K562 (cell line): Measurements from ENCODE around the gene CEBPB. TPM values are rescaled to one million over a fixed set of nuclear protein-coding genes. Genes with fewer than 3 reads are reported as not detected.

Experiments used
- BRF2 ChIP-seq: IDR thresholded peaks from 3 replicates; pipeline ENCODE4 v1.6.1; 2011; ENCODE audit warnings: borderline replicate concordance, mild to moderate bottlenecking; ENCODE audit not compliant: insufficient read length, insufficient read depth
- EP400 ChIP-seq: fragments of 450-650 bp; IDR thresholded peaks from 2 replicates; pipeline ENCODE4 v1.6.1; 2017; ENCODE audit warnings: antibody characterized with exemption, mild to moderate bottlenecking, moderate library complexity
- HSF4 ChIP-seq: fragments of 250-450 bp; sonication (Bioruptor Pico); IDR thresholded peaks from 2 replicates; pipeline ENCODE4 v2.1.2; 2022; ENCODE audit warnings: mild to moderate bottlenecking, moderate library complexity, borderline replicate concordance
- IRF2 ChIP-seq: sonication (generic); formaldehyde crosslinking; IDR thresholded peaks from 2 replicates; pipeline ENCODE4 v1.8.1; 2022; ENCODE audit warnings: mild to moderate bottlenecking, missing genetic modification reagents
- KAT2B ChIP-seq: IDR thresholded peaks from one replicate; pipeline ENCODE4 v1.6.1; 2012; ENCODE audit warnings: low read depth, mild to moderate bottlenecking, control low read depth, inconsistent platforms, low read length, moderate library complexity
- NELFE ChIP-seq: IDR thresholded peaks from 2 replicates; pipeline ENCODE4 v1.6.1; 2011; ENCODE audit warnings: mild to moderate bottlenecking; ENCODE audit not compliant: insufficient read depth, insufficient read length
- PHF8 ChIP-seq: fragments of 200-600 bp; sonication (generic); IDR thresholded peaks from 2 replicates; pipeline ENCODE4 v1.6.1; 2012; ENCODE audit warnings: mixed run types, mild to moderate bottlenecking, inconsistent platforms, low read length, moderate library complexity, borderline replicate concordance
- POLR3G ChIP-seq: IDR thresholded peaks from 2 replicates; pipeline ENCODE4 v1.6.1; 2011; ENCODE audit not compliant: insufficient read length, insufficient replicate concordance; ENCODE audit errors: extremely low read depth
- SP2 ChIP-seq: IDR thresholded peaks from 2 replicates; pipeline ENCODE4 v1.6.1; 2011; ENCODE audit warnings: mild to moderate bottlenecking, low read depth, low read length, moderate library complexity; ENCODE audit not compliant: poor library complexity, severe bottlenecking; ENCODE audit errors: extremely low read depth
- TAL1 ChIP-seq: fragments of 450-650 bp; IDR thresholded peaks from 2 replicates; pipeline ENCODE4 v1.6.1; 2016; ENCODE audit warnings: mild to moderate bottlenecking
- TCF7L2 ChIP-seq: fragments of 150-350 bp; IDR thresholded peaks from 2 replicates; pipeline ENCODE4 v1.6.1; 2016; ENCODE audit warnings: low read depth, mild to moderate bottlenecking, low read length, moderate library complexity
- TEAD4 ChIP-seq, 2 experiments: sonication (generic) in 1 of 2; formaldehyde crosslinking in 1 of 2; IDR thresholded peaks; 2 replicates each; pipeline versions ENCODE4 v1.6.1 to v1.8.0; 2012 to 2022; ENCODE audit warnings: borderline replicate concordance in 1 of 2, inconsistent platforms in 1 of 2, low read length in 1 of 2, mild to moderate bottlenecking in 1 of 2, missing genetic modification reagents in 1 of 2
- ZBTB33 ChIP-seq: sonication (generic); formaldehyde crosslinking; IDR thresholded peaks from 2 replicates; pipeline ENCODE4 v1.8.1; 2023; ENCODE audit warnings: mild to moderate bottlenecking, missing genetic modification reagents
- ZKSCAN3 ChIP-seq: fragments of 250-450 bp; sonication (Bioruptor Pico); IDR thresholded peaks from 2 replicates; pipeline ENCODE4 v1.4.0; 2020
- ZNF121 ChIP-seq: sonication (generic); formaldehyde crosslinking; conservative IDR thresholded peaks from 2 replicates; pipeline ENCODE4 v1.8.0; 2022; ENCODE audit warnings: missing genetic modification reagents
- ZNF184 ChIP-seq: sonication (generic); formaldehyde crosslinking; IDR thresholded peaks from 2 replicates; pipeline ENCODE4 v1.5.0; 2020; ENCODE audit warnings: missing genetic modification reagents
- ZNF398 ChIP-seq: fragments of 250-450 bp; sonication (Bioruptor Pico); IDR thresholded peaks from 2 replicates; pipeline ENCODE4 v1.8.0; 2021; ENCODE audit warnings: moderate library complexity, mild to moderate bottlenecking, inconsistent platforms
- ZNF696 ChIP-seq: fragments of 250-450 bp; sonication (Bioruptor Pico); conservative IDR thresholded peaks from 2 replicates; pipeline ENCODE4 v1.4.0; 2020; ENCODE audit warnings: mild to moderate bottlenecking, moderate library complexity
- polyA plus RNA-seq, 8 experiments: library from polyadenylated mRNA; depleted of rRNA in 4 of 8; stranded (reverse) in 5 of 8; unstranded in 3 of 8; fragments of >200 nt; fragmentation: Nextera tagmentation in 2 of 8; fragmentation: Illumina TruSeq in 1 of 8; extraction: Ambion mirVana in 2 of 8; extraction: Trizol in 1 of 8; gene quantifications; 2 replicates each; pipeline versions ENCODE4 v1.2.1 to v1.2.3, GENCODE V29; 2011 to 2014; ENCODE audit warnings: inconsistent platforms in 1 of 8, missing spikeins in 1 of 8
- total RNA-seq, 7 experiments: library from RNA; depleted of rRNA in 6 of 7; stranded (reverse); fragments of >200 nt in 6 of 7; fragmentation: Illumina TruSeq in 2 of 7; extraction: Trizol in 2 of 7; gene quantifications; 2 replicates each; pipeline versions ENCODE4 v1.2.1 to v1.2.3, GENCODE V29; 2011 to 2021; ENCODE audit warnings: low replicate concordance in 1 of 7
- TF ChIP-seq, protein P1 (sequence below), 2 experiments: fragments of 450-650 bp; conservative IDR thresholded peaks; 2 replicates each; pipeline ENCODE4 v1.6.1; 2017; ENCODE audit warnings: mild to moderate bottlenecking in 2 of 2, moderate library complexity in 2 of 2
- TF ChIP-seq, protein P2 (sequence below): sonication (generic); formaldehyde crosslinking; IDR thresholded peaks from 2 replicates; pipeline ENCODE4 v1.9.0; 2022; ENCODE audit warnings: mild to moderate bottlenecking, missing genetic modification reagents

CEBPB gene
- total and polyA plus RNA-seq, 9 of the 15 experiments (the other 6 are each of a cell fraction or from before 2014, with no cell fraction given): 1.2 to 72.6 (median 7.8) TPM

DNA sequence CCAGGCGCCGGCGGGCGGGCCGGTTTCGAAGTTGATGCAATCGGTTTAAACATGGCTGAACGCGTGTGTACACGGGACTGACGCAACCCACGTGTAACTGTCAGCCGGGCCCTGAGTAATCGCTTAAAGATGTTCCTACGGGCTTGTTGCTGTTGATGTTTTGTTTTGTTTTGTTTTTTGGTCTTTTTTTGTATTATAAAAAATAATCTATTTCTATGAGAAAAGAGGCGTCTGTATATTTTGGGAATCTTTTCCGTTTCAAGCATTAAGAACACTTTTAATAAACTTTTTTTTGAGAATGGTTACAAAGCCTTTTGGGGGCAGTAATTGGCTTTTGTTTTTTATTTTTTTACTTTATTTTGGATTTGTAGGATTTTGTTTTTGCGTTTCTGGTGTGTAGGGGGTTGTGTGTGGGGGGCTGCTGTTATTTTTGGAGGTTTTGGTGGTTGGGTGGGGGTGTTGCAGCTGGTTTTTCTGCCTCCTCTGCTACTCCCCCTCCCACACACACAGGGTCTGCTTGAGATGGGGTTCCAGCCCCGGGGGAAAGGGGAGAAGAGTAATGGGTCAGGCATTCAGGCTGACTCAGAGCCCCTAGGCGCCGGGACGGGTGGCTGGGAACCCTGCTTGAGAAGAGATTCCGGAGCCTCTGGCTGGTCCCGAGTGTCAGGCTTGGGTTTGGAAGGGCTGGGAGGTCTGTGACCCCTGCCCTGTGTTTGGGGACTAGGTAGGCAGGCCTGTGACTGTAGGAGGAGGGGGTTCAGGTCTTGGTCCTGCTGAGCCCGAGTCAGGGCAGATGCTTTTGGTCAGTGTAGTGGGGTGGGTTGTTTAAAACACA is 2.0 kb downstream of the CEBPB start (continued):
- TF ChIP-seq ZNF398 (CRISPR knock-in tag) (no peak), ZBTB33 (no peak), BRF2 (no peak), POLR3G (no peak), SP2 (no peak), TCF7L2 (no peak), PHF8 (no peak; the same call in 1 of the 2 replicates), TEAD4 (IDR thresholded peaks at IDR 0.05; ENCODE audit: low read length) (peak; percentile 34; the same call in 1 of the 2 replicates), TEAD4 (CRISPR knock-in tag; IDR thresholded peaks at IDR 0.05; ENCODE audit: borderline replicate concordance) (no peak), ZKSCAN3 (CRISPR knock-in tag) (no peak), EP400 (peak; percentile 99), IRF2 (no peak), ZNF184 (CRISPR knock-in tag) (no peak), KAT2B (no peak), TAL1 (0 out of 2 replicates have a peak, but pooled peaks have one; percentile 8), ZNF121 (CRISPR knock-in tag) (no peak), NELFE (no peak), ZNF696 (no peak), HSF4 (CRISPR knock-in tag) (no peak)
- TF ChIP-seq, protein P1, sequence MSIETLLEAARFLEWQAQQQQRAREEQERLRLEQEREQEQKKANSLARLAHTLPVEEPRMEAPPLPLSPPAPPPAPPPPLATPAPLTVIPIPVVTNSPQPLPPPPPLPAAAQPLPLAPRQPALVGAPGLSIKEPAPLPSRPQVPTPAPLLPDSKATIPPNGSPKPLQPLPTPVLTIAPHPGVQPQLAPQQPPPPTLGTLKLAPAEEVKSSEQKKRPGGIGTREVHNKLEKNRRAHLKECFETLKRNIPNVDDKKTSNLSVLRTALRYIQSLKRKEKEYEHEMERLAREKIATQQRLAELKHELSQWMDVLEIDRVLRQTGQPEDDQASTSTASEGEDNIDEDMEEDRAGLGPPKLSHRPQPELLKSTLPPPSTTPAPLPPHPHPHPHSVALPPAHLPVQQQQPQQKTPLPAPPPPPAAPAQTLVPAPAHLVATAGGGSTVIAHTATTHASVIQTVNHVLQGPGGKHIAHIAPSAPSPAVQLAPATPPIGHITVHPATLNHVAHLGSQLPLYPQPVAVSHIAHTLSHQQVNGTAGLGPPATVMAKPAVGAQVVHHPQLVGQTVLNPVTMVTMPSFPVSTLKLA (conservative IDR thresholded peaks at IDR 0.05): peak; percentile 99
- TF ChIP-seq, protein P2, sequence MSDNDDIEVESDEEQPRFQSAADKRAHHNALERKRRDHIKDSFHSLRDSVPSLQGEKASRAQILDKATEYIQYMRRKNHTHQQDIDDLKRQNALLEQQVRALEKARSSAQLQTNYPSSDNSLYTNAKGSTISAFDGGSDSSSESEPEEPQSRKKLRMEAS (CRISPR knock-in tag): peak; percentile 43; the same call in 1 of the 2 replicates
